H4 (cell line): Measurements from ENCODE around the gene TCIRG1. TPM values are rescaled to one million over a fixed set of nuclear protein-coding genes. Genes with fewer than 3 reads are reported as not detected.

Experiments used
- DNase-seq: peaks from one replicate; pipeline ENCODE4 v3.0.0-alpha.2; 2015; ENCODE audit warnings: low spot score
- total RNA-seq: library from RNA; depleted of rRNA; stranded (reverse); fragments of >200 nt; shearing (Covaris generic); gene quantifications from 2 replicates; pipeline ENCODE4 v1.2.3, GENCODE V29; 2014

TCIRG1 gene
- total RNA-seq, 1 experiment from 2014 or later: 12.5 TPM

GRCh38 chr11:68017980-68018729, 20.7 kb upstream of the TCIRG1 start:
- no peak for DNase-seq

- no peak for DNase-seq
Observed at GRCh38 chr11:68018730-68019190, 20.1 kb upstream of the TCIRG1 start.

- no peak for DNase-seq
Observed at GRCh38 chr11:68019486-68019885, 19.3 kb upstream of the TCIRG1 start.

- peak; percentile 28 for DNase-seq
Observed at GRCh38 chr11:68020575-68020974, 18.2 kb upstream of the TCIRG1 start.

GRCh38 chr11:68021167-68021787, 17.5 kb upstream of the TCIRG1 start:
- DNase-seq: no peak

- DNase-seq: no peak
Observed at GRCh38 chr11:68022531-68022930, 16.3 kb upstream of the TCIRG1 start.

GRCh38 chr11:68024508-68024907, 14.3 kb upstream of the TCIRG1 start:
- no peak for DNase-seq

- peak; percentile 40 for DNase-seq
Observed at GRCh38 chr11:68025047-68025446, 13.8 kb upstream of the TCIRG1 start.

- DNase-seq: no peak
Observed at GRCh38 chr11:68026391-68027105, 12.3 kb upstream of the TCIRG1 start.

- DNase-seq: no peak
Observed at GRCh38 chr11:68027667-68028066, 11.2 kb upstream of the TCIRG1 start.

- DNase-seq: no peak
Observed at GRCh38 chr11:68028802-68029545, 9.9 kb upstream of the TCIRG1 start.

GRCh38 chr11:68030318-68031143, 8.3 kb upstream of the TCIRG1 start, which contains the start of gene NDUFS8:
TSS of gene NDUFS8 (plus strand) at chr11:68030681. CDS start at chr11:68032152, 1,471 bp downstream.
- peak; percentile 98 for DNase-seq

- DNase-seq: no peak
Observed at GRCh38 chr11:68031144-68031464, 7.7 kb upstream of the TCIRG1 start.

GRCh38 chr11:68032003-68032402, 6.8 kb upstream of the TCIRG1 start:
- no peak for DNase-seq

GRCh38 chr11:68032997-68033707, 5.7 kb upstream of the TCIRG1 start:
- DNase-seq: no peak

GRCh38 chr11:68033708-68034045, 5.1 kb upstream of the TCIRG1 start:
- DNase-seq: no peak

- no peak for DNase-seq
Observed at GRCh38 chr11:68035266-68035876, 3.5 kb upstream of the TCIRG1 start.

GRCh38 chr11:68036141-68036716, 2.6 kb upstream of the TCIRG1 start:
- DNase-seq: no peak

GRCh38 chr11:68036717-68037239, 2.0 kb upstream of the TCIRG1 start:
- no peak for DNase-seq
